ENCODE results near the gene C2CD4C. TPM values are rescaled to one million over a fixed set of nuclear protein-coding genes. Genes with fewer than 3 reads are reported as not detected.

Gene C2CD4C
- polyA plus RNA-seq, 1 donor from 2014 or later = 21.4 TPM

DNA sequence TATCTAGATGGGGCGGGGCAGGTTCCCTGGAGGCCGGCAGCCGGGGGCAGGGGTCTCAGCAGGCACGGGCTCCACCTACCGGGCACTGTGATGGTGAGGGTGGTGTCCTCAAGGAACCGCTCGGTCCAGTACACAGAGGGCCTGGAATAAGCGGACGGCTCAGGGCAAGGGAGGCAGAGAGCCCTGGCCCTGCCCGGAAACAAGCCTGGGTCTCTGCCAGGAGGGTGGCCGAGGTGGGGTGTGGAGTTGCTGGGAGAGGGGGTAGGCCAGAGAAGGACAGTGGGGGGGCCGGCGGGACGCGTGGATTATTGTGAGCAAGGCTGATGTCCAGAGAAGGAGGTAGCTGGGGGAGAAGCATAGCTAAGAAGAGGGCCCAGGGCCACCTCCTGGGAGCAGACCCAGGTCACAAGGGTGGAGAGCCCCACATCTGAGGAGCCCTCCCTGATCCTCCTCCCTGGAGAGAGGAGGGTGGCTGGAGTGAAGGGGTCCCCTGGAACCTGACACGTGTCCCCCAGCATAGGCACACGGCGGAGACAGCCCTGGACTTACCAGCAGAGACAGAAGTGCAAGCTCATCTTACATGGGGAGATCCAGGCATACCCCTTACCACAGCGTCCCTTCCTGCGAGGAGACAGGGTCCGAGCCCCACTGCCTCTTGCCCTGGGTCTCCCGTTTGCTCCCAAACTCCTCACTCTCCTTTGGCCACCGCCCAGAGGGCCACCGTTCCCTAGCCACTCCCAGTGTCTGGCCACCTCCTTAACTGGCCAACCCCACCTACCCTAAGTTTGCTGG, 35.4 kb downstream of the C2CD4C start:
- Histone ChIP-seq H4K20me1 (ENCODE audit: insufficient read depth) (no peaks in the 10 kb centered on the region), H3K9me3 (ENCODE audit: low read length) (no peaks in the 10 kb centered on the region), H3K4me2 (ENCODE audit: low read length) (no peak overlapping the region), H3K4me3 (ENCODE audit: low read length) (no peak overlapping the region), H2AFZ (ENCODE audit: low read depth, low read length) (no peak overlapping the region), H3K27me3 (ENCODE audit: insufficient read depth, low read depth, low read length) (no peaks in the 10 kb centered on the region), H3F3A (ENCODE audit: insufficient read depth, low read length, poor library complexity, severe bottlenecking) (no peaks in the 10 kb centered on the region), H3K79me2 (replicated peaks; ENCODE audit: insufficient read depth, low read length) (no peaks in the 10 kb centered on the region), H3K9ac (ENCODE audit: low read length) (no peak overlapping the region), H3K27ac (ENCODE audit: low read length) (no peak overlapping the region), H3K9me2 (ENCODE audit: insufficient read depth, low read length) (no peaks in the 10 kb centered on the region), H3K36me3 (ENCODE audit: insufficient read depth, low read length) (no peaks in the 10 kb centered on the region)
- TF ChIP-seq MXI1 (conservative IDR thresholded peaks at IDR 0.05; ENCODE audit: poor library complexity, severe bottlenecking) = no peak
- no peak for TF ChIP-seq TAF1 (IDR thresholded peaks at IDR 0.05; ENCODE audit: low read depth)
- TF ChIP-seq POLR2AphosphoS5 (IDR thresholded peaks at IDR 0.05) = no peak
- TF ChIP-seq, protein P1, sequence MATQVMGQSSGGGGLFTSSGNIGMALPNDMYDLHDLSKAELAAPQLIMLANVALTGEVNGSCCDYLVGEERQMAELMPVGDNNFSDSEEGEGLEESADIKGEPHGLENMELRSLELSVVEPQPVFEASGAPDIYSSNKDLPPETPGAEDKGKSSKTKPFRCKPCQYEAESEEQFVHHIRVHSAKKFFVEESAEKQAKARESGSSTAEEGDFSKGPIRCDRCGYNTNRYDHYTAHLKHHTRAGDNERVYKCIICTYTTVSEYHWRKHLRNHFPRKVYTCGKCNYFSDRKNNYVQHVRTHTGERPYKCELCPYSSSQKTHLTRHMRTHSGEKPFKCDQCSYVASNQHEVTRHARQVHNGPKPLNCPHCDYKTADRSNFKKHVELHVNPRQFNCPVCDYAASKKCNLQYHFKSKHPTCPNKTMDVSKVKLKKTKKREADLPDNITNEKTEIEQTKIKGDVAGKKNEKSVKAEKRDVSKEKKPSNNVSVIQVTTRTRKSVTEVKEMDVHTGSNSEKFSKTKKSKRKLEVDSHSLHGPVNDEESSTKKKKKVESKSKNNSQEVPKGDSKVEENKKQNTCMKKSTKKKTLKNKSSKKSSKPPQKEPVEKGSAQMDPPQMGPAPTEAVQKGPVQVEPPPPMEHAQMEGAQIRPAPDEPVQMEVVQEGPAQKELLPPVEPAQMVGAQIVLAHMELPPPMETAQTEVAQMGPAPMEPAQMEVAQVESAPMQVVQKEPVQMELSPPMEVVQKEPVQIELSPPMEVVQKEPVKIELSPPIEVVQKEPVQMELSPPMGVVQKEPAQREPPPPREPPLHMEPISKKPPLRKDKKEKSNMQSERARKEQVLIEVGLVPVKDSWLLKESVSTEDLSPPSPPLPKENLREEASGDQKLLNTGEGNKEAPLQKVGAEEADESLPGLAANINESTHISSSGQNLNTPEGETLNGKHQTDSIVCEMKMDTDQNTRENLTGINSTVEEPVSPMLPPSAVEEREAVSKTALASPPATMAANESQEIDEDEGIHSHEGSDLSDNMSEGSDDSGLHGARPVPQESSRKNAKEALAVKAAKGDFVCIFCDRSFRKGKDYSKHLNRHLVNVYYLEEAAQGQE (IDR thresholded peaks at IDR 0.05; ENCODE audit: borderline replicate concordance) = no peak
- TF ChIP-seq EZH2 (IDR thresholded peaks at IDR 0.05; ENCODE audit: borderline replicate concordance, insufficient read depth, low read length, poor library complexity, severe bottlenecking) = no peak
- no peak for TF ChIP-seq RAD21 (conservative IDR thresholded peaks at IDR 0.05)
- TF ChIP-seq EP300 (conservative IDR thresholded peaks at IDR 0.05; ENCODE audit: poor library complexity, severe bottlenecking) = no peak

DNA sequence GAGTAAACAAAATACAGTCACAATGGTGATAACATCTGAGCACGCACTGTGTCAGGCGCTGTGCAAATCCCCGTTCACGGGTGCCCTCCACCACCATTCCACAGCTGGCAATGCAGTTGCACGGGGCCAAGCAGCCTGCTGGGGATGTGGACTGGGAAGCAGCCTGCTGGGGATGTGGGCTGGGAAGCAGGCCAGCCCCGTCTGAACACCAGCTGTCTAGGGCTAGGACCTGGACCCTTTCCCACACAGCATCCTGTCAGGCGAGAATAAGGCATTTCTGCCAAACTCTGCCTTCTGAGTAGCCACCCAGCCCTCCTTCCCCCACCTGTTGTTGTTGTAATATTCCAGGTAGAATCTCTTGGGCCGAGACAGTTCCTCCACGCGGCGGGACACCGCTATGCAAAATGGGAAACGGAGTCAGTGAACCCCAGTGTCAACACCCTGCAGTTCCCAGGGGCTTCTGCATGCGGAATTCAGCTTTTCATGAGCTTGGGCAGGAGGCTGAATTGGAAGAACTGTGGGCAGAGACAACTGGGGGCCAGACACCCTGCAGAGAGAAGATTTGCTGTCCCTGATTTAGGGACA, 36.5 kb downstream of the C2CD4C start:
- no peaks in the 10 kb centered on the region for H3K27me3 ChIP-seq (ENCODE audit: insufficient read depth, low read depth, low read length)
- no peak overlapping the region for H3K4me2 ChIP-seq (ENCODE audit: low read length)
- H4K20me1 ChIP-seq (ENCODE audit: insufficient read depth) = no peaks in the 10 kb centered on the region
- H3K9me3 ChIP-seq (ENCODE audit: low read length) = no peaks in the 10 kb centered on the region
- no peak overlapping the region for H2AFZ ChIP-seq (ENCODE audit: low read depth, low read length)
- no peaks in the 10 kb centered on the region for H3K9me2 ChIP-seq (ENCODE audit: insufficient read depth, low read length)
- H3K4me3 ChIP-seq (ENCODE audit: low read length) = no peak overlapping the region
- H3F3A ChIP-seq (ENCODE audit: insufficient read depth, low read length, poor library complexity, severe bottlenecking) = no peaks in the 10 kb centered on the region
- H3K9ac ChIP-seq (ENCODE audit: low read length) = no peak overlapping the region
- no peaks in the 10 kb centered on the region for H3K79me2 ChIP-seq (replicated peaks; ENCODE audit: insufficient read depth, low read length)
- no peak overlapping the region for H3K27ac ChIP-seq (ENCODE audit: low read length)
- no peaks in the 10 kb centered on the region for H3K36me3 ChIP-seq (ENCODE audit: insufficient read depth, low read length)
- no peak for TF ChIP-seq TAF1 (IDR thresholded peaks at IDR 0.05; ENCODE audit: low read depth)

DNA sequence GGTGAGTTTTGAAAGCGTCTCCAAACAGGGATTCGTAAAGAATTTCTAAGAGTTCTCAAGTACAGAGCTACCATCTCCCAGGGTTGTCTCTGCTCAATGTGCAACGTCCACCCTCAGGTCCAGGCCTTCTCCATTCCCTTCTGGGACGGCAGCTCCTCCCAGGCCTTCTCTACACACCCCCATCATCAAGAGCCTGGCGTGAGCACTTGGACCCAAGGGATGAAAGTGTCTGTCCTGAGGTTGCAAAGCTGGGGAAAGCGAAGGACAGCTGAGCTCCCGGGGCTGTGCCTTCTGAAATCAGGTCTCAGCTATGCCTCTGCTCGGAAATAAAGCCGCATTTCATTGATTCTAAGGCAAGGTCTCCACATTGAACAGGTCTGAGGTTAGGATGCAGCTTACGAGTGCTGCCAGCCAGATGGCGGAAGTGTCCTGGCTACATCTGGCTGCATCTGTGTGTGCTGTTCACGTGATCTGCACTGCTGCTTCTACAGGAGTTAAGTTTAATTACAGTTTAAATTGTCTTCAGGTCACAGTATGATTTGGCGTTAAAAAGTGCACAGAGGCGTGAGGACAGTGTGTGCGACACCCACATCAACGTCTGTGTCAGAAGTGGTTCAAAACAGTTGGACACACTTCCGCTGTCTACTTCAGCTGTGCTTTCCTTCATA, 37.3 kb downstream of the C2CD4C start:
- Histone ChIP-seq H3K4me3 (ENCODE audit: low read length) (no peak overlapping the region), H4K20me1 (ENCODE audit: insufficient read depth) (no peaks in the 10 kb centered on the region)
- no peak for TF ChIP-seq TAF1 (IDR thresholded peaks at IDR 0.05; ENCODE audit: low read depth)
- TF ChIP-seq, protein P2, sequence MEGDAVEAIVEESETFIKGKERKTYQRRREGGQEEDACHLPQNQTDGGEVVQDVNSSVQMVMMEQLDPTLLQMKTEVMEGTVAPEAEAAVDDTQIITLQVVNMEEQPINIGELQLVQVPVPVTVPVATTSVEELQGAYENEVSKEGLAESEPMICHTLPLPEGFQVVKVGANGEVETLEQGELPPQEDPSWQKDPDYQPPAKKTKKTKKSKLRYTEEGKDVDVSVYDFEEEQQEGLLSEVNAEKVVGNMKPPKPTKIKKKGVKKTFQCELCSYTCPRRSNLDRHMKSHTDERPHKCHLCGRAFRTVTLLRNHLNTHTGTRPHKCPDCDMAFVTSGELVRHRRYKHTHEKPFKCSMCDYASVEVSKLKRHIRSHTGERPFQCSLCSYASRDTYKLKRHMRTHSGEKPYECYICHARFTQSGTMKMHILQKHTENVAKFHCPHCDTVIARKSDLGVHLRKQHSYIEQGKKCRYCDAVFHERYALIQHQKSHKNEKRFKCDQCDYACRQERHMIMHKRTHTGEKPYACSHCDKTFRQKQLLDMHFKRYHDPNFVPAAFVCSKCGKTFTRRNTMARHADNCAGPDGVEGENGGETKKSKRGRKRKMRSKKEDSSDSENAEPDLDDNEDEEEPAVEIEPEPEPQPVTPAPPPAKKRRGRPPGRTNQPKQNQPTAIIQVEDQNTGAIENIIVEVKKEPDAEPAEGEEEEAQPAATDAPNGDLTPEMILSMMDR (IDR thresholded peaks at IDR 0.05; ENCODE audit: poor library complexity, severe bottlenecking) = peak; percentile 44
- TF ChIP-seq SMC3 (conservative IDR thresholded peaks at IDR 0.05; ENCODE audit: poor library complexity) = peak; percentile 30
- TF ChIP-seq, protein P1 (IDR thresholded peaks at IDR 0.05; ENCODE audit: borderline replicate concordance) = no peak
- TF ChIP-seq RAD21 (conservative IDR thresholded peaks at IDR 0.05) = peak; percentile 36

More for the DNA sequence above, 37.3 kb downstream of the C2CD4C start:
- no peaks in the 10 kb centered on the region for H3F3A ChIP-seq (ENCODE audit: insufficient read depth, low read length, poor library complexity, severe bottlenecking)
- H3K79me2 ChIP-seq (replicated peaks; ENCODE audit: insufficient read depth, low read length) = no peaks in the 10 kb centered on the region
- H3K9me2 ChIP-seq (ENCODE audit: insufficient read depth, low read length) = no peaks in the 10 kb centered on the region
- H3K4me2 ChIP-seq (ENCODE audit: low read length) = no peak overlapping the region
- no peaks in the 10 kb centered on the region for H3K9me3 ChIP-seq (ENCODE audit: low read length)
- H3K27ac ChIP-seq (ENCODE audit: low read length) = no peak overlapping the region
- H3K27me3 ChIP-seq (ENCODE audit: insufficient read depth, low read depth, low read length) = no peaks in the 10 kb centered on the region
- no peak overlapping the region for H3K9ac ChIP-seq (ENCODE audit: low read length)
- H3K36me3 ChIP-seq (ENCODE audit: insufficient read depth, low read length) = no peaks in the 10 kb centered on the region
- H2AFZ ChIP-seq (ENCODE audit: low read depth, low read length) = no peak overlapping the region

Data from neural cell (in vitro differentiated cells).